ENCODE measurements around the gene LRRC59.
A peak's percentile ranks its signal among the peaks of the same experiment; 100 is the strongest.

Gene LRRC59

GRCh38 chr17:50359998-50360461, 37.3 kb downstream of the LRRC59 start:
- DNase-seq: no peak

DNA sequence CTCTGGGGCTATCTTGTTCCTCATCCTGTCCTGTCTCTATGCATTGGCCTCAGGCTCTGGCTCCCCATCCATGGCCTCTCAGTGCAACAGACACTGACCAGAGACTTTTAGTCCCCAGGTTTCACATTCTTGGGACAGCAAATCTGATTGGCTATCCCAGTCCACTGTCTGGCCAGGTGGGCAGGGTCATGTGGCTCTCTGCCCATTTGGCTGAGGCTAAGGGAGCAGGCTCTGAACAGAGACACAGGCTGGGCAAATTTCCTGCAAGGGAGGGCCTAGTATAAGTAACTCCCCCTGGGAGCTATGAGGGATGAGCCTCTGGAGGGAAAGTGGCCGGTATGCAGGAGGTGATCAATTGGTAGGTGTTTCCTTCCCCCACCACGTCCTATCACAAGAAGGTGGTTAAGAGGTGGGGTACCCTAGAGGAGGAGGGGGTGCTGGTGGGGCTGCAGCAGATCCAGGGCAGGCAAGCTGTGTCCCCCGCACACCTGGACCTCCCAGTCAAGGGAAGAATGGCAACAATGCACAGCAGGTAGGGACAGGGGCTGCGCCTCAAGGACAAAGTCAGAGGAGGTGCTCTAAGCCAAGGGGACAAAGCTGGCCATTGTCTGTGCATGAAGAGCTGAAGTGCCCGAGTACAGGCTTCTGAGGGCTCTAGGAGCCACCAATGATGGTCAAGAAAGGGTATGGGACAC, 38.2 kb downstream of the LRRC59 start:
- no peak for DNase-seq

DNA sequence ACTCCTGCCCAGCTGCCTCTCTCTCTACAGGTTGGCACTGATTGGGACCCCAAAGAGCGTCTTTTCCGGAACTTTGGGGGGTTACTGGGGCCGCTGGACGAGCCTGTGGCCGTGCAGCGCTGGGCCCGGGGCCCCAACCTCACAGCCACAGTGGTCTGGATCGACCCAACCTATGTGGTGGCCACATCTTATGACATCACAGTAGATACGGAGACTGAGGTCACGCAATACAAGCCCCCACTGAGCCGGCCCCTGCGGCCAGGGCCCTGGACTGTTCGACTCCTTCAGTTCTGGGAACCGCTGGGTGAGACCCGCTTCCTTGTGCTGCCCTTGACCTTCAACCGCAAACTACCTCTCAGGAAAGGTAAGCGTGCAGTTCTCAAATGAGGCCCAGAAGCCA, 39.1 kb downstream of the LRRC59 start:
- DNase-seq: no peak

DNA sequence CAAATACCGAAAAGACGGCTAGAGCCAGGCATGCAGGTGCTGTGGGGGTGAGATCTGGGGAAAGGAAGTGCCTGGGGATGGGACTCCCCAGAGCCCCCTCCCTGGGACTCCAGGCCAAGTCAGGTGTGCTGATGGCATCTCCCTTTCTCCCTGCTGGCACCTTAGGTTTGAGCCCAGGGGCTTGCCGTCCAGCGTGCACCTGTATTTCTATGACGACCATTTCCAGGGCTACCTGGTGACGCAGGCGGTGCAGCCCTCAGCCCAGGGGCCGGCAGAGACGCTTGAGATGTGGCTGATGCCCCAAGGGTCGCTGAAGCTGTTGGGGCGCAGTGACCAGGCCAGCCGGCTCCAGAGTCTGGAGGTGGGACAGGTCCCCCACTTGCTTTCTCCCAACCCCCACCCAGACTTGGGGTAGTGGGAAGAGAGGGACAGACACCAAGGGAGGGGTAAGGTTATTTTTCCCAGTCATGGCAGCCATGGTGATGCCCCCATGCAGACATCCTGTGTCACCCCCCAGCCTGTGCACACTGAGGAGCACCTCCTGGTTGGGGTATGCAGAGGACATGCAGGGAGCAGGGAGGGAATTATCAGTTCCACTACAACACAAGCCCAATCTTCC, 40.3 kb downstream of the LRRC59 start:
- DNase-seq: no peak

GRCh38 chr17:50356418-50356817, 40.9 kb downstream of the LRRC59 start:
- DNase-seq: no peak

- DNase-seq: no peak
Measured at GRCh38 chr17:50355701-50356341, 41.5 kb downstream of the LRRC59 start.

- DNase-seq: no peak
Measured at GRCh38 chr17:50355336-50355700, 42.0 kb downstream of the LRRC59 start.

GRCh38 chr17:50354776-50355175, 42.5 kb downstream of the LRRC59 start:
- DNase-seq: no peak

DNA sequence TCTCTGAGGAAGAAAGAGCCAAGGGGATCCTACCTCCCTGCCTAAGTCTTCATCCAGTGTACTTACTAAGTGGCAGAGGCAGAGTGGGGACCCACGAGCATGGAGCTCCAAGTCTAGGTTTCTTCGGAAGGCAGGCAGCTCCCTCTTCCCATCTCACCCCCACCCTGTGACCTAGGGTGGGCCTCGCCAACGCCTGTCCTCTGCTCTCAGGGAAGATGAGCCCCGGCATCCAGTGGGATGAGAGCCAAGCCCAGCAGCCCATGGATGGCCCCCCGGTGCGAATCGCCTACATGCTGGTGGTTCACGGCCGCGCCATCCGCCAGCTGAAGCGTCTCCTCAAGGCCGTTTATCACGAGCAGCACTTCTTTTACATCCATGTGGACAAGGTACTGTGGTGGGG, 43.1 kb downstream of the LRRC59 start:
- DNase-seq: no peak

DNA sequence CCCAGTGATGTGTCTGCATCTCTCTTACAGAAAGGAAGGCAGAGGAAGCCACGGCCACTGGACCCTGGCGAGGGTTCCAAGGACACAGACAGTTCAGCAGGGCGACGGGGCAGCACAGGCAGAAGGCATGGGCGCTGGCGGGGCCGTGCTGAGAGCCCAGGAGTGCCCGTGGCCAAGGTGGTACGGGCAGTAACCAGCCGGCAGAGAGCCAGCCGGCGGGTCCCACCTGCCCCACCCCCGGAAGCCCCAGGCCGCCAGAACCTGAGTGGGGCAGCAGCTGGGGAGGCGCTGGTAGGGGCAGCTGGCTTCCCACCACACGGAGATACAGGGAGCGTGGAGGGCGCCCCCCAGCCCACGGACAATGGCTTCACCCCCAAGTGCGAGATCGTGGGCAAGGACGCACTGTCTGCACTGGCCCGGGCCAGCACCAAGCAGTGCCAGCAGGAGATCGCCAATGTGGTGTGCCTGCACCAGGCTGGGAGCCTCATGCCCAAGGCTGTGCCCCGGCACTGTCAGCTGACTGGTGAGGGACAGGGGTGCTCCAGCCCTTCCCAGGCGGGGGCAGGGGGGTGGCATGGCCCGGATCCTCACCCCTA, 43.6 kb downstream of the LRRC59 start:
- DNase-seq: no peak

GRCh38 chr17:50352693-50353599, 44.4 kb downstream of the LRRC59 start:
- no peak for DNase-seq

DNA sequence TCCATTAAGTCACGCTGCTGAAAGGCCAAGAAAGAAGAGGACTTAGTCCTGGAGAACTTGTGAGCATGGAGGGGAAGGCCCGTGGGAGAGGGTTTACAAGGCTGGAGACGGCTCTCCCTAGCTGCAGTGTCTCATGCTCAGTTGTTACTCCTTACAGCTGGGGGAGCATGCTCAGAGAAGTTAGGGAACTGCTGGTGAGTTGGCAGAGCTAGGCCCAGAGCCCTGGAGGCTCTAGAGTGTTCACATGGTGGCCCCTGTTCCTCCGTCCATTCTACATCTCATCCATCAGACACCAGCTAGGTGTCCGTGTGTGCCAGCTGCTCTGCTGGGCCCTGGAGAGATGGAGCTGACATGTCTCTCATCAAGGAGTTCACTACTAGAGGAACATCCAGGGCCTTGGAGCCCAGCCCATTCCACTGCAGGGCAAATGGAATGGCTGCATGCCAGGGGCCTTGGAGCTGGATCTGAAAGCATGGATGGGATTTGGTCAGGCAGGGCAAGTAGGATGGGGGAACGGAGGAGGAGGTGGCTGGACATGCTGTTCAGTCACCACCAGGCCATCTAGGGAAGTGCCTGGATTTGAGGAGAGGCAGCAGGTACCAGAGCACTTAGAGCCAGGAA, 45.1 kb downstream of the LRRC59 start:
- DNase-seq: no peak

DNA sequence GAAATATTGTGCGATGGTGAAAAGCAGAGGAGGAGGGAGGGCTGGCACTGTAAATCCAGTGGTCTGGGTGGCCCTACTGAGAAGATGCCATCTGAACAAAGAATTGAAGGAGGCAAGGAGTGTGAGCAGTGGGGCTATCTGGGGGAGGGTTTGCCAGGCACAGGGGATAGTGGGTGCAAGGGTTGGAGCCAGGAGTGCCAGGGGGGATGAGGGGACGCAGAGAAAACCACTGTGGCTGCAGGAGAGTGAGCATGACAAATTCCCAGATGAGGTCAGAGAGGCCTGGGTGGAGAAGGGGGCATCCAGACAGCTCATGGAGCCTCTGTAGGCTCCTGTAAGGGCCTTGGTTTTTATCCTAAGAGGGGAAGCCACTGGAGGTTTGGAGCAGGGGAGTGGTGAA, 46.6 kb downstream of the LRRC59 start:
- no peak for DNase-seq

- no peak for DNase-seq
Measured at GRCh38 chr17:50349243-50349600, 48.1 kb downstream of the LRRC59 start.

- no peak for DNase-seq
Measured at GRCh38 chr17:50348522-50349242, 48.6 kb downstream of the LRRC59 start.

DNA sequence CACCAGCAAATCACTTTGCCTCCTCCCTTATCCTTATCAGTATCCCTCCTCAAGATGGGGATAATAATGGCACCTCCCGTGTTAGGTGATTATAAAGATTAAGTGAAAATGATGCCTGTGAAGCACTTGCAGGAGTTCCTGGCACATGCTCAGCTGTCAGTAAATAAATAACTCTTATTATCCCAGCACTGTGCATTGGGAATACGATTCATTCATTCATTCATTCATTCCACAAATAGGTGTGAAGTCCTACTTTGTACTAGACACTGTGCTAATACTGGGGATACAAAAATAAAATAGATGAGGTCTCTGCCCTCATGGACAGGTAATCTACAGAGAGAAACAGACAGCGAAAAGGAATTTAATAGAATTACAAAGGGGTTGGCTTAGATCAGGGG, 49.4 kb downstream of the LRRC59 start:
- DNase-seq: no peak

DNA sequence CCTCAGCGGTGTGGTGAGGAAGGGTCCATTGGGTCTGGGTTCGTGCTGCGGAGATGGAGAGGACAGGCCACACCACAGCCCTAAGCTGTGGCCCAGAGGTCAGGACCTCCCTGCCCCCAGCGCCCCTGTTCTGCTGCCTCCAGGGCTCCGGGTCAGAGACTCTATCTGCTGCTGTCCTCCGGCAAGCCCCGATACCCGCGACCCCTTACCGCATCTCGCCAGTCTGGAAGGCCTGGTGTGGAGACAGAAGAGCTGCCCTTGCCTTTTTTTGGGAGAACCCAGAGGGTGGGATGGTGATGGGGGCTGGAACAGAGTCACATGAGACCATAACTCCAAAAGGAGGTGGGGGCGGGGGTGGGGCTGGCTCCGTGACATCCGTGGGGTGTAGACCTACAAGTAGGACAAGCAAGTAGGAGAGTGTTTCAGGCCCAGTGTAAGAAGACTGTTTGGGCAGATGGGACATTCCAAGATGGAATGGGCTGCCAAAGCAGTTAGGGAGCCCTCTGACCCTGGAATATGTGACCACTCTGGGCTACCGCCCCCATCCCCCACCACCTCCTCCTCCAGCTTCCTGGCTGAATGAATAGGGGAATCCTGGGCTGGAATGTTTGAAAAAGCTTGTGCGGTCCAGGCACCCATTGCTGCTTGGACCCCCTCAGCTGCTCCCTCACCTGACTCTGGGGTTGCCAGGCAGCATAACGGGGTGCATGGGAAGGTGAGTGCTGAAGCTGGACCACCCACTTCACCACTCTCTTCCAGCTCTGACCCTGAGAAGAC, 50.0 kb downstream of the LRRC59 start:
- DNase-seq: no peak

GRCh38 chr17:50346313-50347116, 50.8 kb downstream of the LRRC59 start:
- no peak for DNase-seq

DNA sequence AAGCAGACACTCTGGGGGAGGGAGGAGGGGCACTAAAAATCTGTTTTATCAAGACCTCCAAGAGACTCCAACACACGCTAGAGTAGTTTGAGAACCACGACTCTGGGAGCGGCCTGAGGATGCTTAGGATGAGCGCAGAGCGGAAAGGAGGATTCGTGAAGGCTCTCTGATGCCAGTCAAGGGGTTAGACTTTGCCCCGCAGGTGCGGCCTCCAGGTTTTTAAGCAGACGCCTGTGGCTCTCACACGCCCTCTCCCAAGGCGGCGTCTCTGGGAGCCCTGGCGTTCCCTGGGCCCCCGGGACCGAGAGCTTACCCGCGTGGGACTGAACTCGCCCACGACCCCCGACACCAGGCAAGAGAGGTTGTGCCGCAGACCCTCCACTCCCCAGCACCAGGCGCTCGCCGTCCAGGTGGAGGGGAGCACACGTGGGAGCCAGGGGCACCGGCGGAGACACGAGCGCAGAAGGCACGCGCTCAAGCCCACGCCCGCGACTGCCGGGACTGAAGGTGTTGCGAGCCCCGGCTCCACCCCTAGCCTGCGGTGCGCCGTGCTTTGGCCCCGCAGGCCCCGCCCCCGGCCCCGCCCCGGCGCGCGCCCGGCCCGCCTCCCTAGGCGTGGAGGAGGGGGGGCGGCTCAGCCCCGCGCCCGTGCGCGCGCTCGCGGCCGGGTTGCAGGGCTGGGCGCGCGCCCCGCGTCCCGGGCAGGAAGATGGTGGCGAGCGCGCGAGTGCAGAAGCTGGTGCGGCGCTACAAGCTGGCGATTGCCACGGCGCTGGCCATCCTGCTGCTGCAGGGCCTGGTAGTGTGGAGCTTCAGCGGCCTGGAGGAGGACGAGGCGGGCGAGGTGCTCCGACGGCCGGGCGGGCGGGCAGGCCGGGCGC, 51.7 kb downstream of the LRRC59 start, which contains the start of gene XYLT2:
Gene XYLT2 (plus strand): TSS at position 695 of the 881 bp plus-strand sequence. CDS start 15 bp downstream, at position 710.
- peak; percentile 60 for DNase-seq
